Lower lobe of right lung (tissue), 2 donors: ENCODE data around the gene ZNF827. TPM values are rescaled to one million over a fixed set of nuclear protein-coding genes. Genes with fewer than 3 reads are reported as not detected.

ENCODE experiments used
- ATAC-seq, 2 donors: fragments of 200-7000 bp; cut with Tn5 transposase; one replicate each; pipeline ENCODE4 v1.9.1; 2020 to 2022; ENCODE audit warnings: mild to moderate bottlenecking in 2 of 2, moderate library complexity in 2 of 2
- DNase-seq: peaks from one replicate; pipeline ENCODE4 v3.0.0-alpha.2; 2020
- H3K27ac ChIP-seq: fragments of 200-600 bp; one replicate; pipeline ENCODE4 v1.8.0; 2022
- H3K27me3 ChIP-seq: fragments of 200-600 bp; one replicate; pipeline ENCODE4 v1.8.0; 2022; ENCODE audit warnings: low read depth
- H3K36me3 ChIP-seq: fragments of 200-600 bp; one replicate; pipeline ENCODE4 v1.8.0; 2022; ENCODE audit warnings: mild to moderate bottlenecking
- H3K4me1 ChIP-seq: fragments of 200-600 bp; one replicate; pipeline ENCODE4 v1.8.0; 2022
- H3K4me3 ChIP-seq: fragments of 200-600 bp; one replicate; pipeline ENCODE4 v1.8.0; 2022; ENCODE audit warnings: mild to moderate bottlenecking
- H3K9me3 ChIP-seq: fragments of 200-600 bp; one replicate; pipeline ENCODE4 v1.8.0; 2022
- CTCF ChIP-seq: fragments of 200-600 bp; IDR thresholded peaks from one replicate; pipeline ENCODE4 v1.8.0; 2022; ENCODE audit warnings: antibody characterized with exemption, mild to moderate bottlenecking
- intact Hi-C: fragments of 100-400 bp; cut with DNase I; formaldehyde crosslinking; loops from one replicate; pipeline ENCODE4 v1.11.0; 2022
- total RNA-seq: library from RNA; stranded (reverse); fragmentation: NEBNext Ultra II Directional; extraction: Animal tissue kit (Norgen Biotek cat#: 25700); gene quantifications from one replicate; pipeline ENCODE4 v1.2.1, GENCODE V29; 2021
- donor health status: DM: no; HTN: yes; CAD: no; lungs with severe emphysema.

ZNF827 gene
- total RNA-seq, 1 donor from 2014 or later: 11.3 TPM

- Histone ChIP-seq H3K4me3 (no peak overlapping the region), H3K27ac (no peak overlapping the region), H3K36me3 (peaks cover 4% of the 10 kb centered on the region), H3K4me1 (no peaks in the 10 kb centered on the region), H3K9me3 (no peaks in the 10 kb centered on the region), H3K27me3 (no peaks in the 10 kb centered on the region)
- intact Hi-C loops: no loop called here
- no peak for DNase-seq
- no peak for TF ChIP-seq CTCF
- no peak for ATAC-seq
Measured at GRCh38 chr4:145781351-145781750, 157.3 kb downstream of the ZNF827 start.

DNA sequence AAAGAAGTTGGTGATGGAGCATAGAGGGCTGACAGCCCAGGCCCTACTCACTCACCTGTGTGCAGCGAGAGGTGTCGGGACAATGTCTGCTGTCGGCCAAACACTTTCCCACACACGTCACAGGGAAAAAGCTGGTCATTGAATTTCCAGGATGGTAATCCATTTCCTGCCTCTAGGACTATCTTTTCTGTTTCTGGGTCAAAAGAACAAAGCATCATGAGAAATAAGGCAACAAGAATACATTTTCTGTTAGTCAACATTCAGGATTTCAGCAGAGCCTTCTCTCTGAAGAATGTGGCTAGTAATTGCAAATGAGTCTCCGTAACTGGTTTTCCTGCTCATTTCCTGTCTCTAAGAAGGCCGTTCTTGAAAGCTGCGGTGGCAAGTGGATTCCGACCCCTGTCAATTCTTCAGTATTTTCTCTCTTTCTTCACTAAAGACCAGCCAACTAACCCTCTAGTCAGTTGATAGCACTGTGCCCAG is 159.3 kb downstream of the ZNF827 start:
- no peak for TF ChIP-seq CTCF
- ATAC-seq (no peak), DNase-seq (no peak)
- Histone ChIP-seq H3K27ac (no peak overlapping the region), H3K4me1 (no peaks in the 10 kb centered on the region), H3K9me3 (no peaks in the 10 kb centered on the region), H3K36me3 (peaks cover 15% of the 10 kb centered on the region), H3K4me3 (no peak overlapping the region), H3K27me3 (no peaks in the 10 kb centered on the region)
- intact Hi-C loops: no loop called here

DNA sequence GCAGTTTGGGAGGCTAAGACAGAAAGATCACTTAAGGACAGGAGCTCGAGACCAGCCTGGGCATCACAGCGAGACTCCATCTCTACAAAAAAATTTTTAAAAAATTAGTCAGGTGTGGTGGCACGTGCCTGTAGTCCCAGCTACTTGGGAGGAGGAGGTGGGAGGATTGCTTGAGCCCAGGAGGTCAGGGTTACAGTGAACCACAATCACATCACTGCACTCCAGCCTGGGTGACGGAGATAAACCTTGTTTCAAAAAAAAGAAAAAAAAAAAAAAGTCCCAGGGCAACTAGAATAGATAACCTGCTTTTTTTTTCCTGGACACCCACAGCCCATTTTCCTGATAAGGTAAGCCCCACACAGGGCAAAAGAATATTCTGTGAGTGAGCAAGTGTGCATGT is 162.4 kb downstream of the ZNF827 start:
- intact Hi-C loops: no loop called here
- Histone ChIP-seq H3K4me3 (no peak overlapping the region), H3K4me1 (no peaks in the 10 kb centered on the region), H3K9me3 (no peaks in the 10 kb centered on the region), H3K27ac (no peak overlapping the region), H3K27me3 (no peaks in the 10 kb centered on the region), H3K36me3 (peaks cover 26% of the 10 kb centered on the region)
- no peak for DNase-seq
- no peak for TF ChIP-seq CTCF
- no peak for ATAC-seq

DNA sequence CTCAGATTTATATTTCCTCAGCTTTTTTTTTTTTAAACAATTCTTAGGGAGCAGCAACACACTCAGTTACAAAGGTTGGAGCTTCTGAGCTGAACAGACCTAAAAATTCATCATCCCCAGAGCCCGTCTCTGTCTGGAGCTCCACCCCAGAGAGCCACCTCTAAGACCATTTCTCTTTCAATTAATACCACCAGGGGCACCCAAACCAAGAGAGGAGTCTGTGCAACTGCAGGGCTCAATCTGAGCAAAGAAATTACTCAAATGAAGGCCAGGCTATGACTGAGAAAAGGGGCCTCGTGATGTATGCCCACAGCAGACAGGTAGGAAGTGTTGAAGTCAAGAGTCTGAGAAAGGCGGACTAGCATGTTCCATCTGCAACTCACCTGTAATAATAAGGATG is 163.2 kb downstream of the ZNF827 start:
- Histone ChIP-seq H3K4me3 (no peak overlapping the region), H3K9me3 (no peaks in the 10 kb centered on the region), H3K27me3 (no peaks in the 10 kb centered on the region), H3K27ac (no peak overlapping the region), H3K4me1 (no peaks in the 10 kb centered on the region), H3K36me3 (peaks cover 26% of the 10 kb centered on the region)
- ATAC-seq (no peak), DNase-seq (no peak)
- TF ChIP-seq CTCF: no peak
- intact Hi-C loops: no loop called here

GRCh38 chr4:145774473-145774872 is 164.2 kb downstream of the ZNF827 start:
- no peak overlapping the region for H3K27ac ChIP-seq
- TF ChIP-seq CTCF: no peak
- intact Hi-C loops: no loop called here
- H3K36me3 ChIP-seq: peaks cover 26% of the 10 kb centered on the region
- no peak for DNase-seq
- H3K4me3 ChIP-seq: no peak overlapping the region
- no peak for ATAC-seq
- no peaks in the 10 kb centered on the region for H3K27me3 ChIP-seq
- no peaks in the 10 kb centered on the region for H3K9me3 ChIP-seq
- no peaks in the 10 kb centered on the region for H3K4me1 ChIP-seq
